H9 (cell line): ENCODE data around the gene CORT. TPM values are rescaled to one million over a fixed set of nuclear protein-coding genes. Genes with fewer than 3 reads are reported as not detected.

Experiments used
- DNase-seq: peaks from one replicate; pipeline ENCODE4 v3.0.0-alpha.2; 2017
- H2AFZ ChIP-seq: one replicate; pipeline ENCODE4 v1.6.1; 2013; ENCODE audit warnings: mild to moderate bottlenecking, low read length, control low read depth, moderate library complexity
- H2AK5ac ChIP-seq: 2 replicates; pipeline ENCODE4 v1.6.1; 2013; ENCODE audit warnings: low read length, control low read depth, mixed read lengths; ENCODE audit not compliant: insufficient read length
- H2BK120ac ChIP-seq: one replicate; pipeline ENCODE4 v1.6.1; 2013; ENCODE audit warnings: low read depth, mild to moderate bottlenecking, low read length, control low read depth, inconsistent platforms; ENCODE audit not compliant: poor library complexity, severe bottlenecking
- H2BK12ac ChIP-seq: 2 replicates; pipeline ENCODE4 v1.6.1; 2013; ENCODE audit warnings: low read length, control low read depth, mixed read lengths, low read depth; ENCODE audit not compliant: insufficient read length
- H2BK15ac ChIP-seq: 2 replicates; pipeline ENCODE4 v1.6.1; 2013; ENCODE audit warnings: low read depth, low read length, control low read depth
- H2BK20ac ChIP-seq: one replicate; pipeline ENCODE4 v1.6.1; 2013; ENCODE audit warnings: low read depth, mild to moderate bottlenecking, low read length, control low read depth, inconsistent platforms; ENCODE audit not compliant: poor library complexity, severe bottlenecking
- H2BK5ac ChIP-seq: 2 replicates; pipeline ENCODE4 v1.6.1; 2013; ENCODE audit warnings: low read length, control low read depth, mixed read lengths; ENCODE audit not compliant: insufficient read length
- H3K14ac ChIP-seq: 2 replicates; pipeline ENCODE4 v1.6.1; 2013; ENCODE audit warnings: low read length, control low read depth; ENCODE audit not compliant: insufficient read depth
- H3K18ac ChIP-seq: 2 replicates; pipeline ENCODE4 v1.6.1; 2013; ENCODE audit warnings: low read depth, mild to moderate bottlenecking, mixed read lengths, low read length, control low read depth; ENCODE audit not compliant: insufficient read length
- H3K23ac ChIP-seq: 2 replicates; pipeline ENCODE4 v1.6.1; 2013; ENCODE audit warnings: low read length, control low read depth, mixed read lengths, low read depth; ENCODE audit not compliant: insufficient read length
- H3K23me2 ChIP-seq: 2 replicates; pipeline ENCODE4 v1.6.1; 2013; ENCODE audit warnings: low read depth, mild to moderate bottlenecking, mixed read lengths, low read length, control low read depth; ENCODE audit not compliant: insufficient read length, poor library complexity, severe bottlenecking
- H3K27ac ChIP-seq: 2 replicates; pipeline ENCODE4 v1.5.1; 2013; ENCODE audit warnings: low read length, control low read depth, mixed read lengths, low read depth; ENCODE audit not compliant: insufficient read length
- H3K27me3 ChIP-seq: 2 replicates; pipeline ENCODE4 v1.6.1; 2013; ENCODE audit warnings: low read length, control low read depth, inconsistent platforms; ENCODE audit not compliant: insufficient read depth
- H3K4ac ChIP-seq: 2 replicates; pipeline ENCODE4 v1.6.1; 2013; ENCODE audit warnings: low read depth, mild to moderate bottlenecking, control low read depth, inconsistent platforms, low read length, moderate library complexity
- H3K4me1 ChIP-seq: 2 replicates; pipeline ENCODE4 v1.6.1; 2013; ENCODE audit warnings: low read length, control low read depth, inconsistent platforms; ENCODE audit not compliant: insufficient read depth
- H3K4me2 ChIP-seq: 2 replicates; pipeline ENCODE4 v1.6.1; 2013; ENCODE audit warnings: low read length, control low read depth, mixed read lengths; ENCODE audit not compliant: insufficient read length, insufficient read depth
- H3K56ac ChIP-seq: 2 replicates; pipeline ENCODE4 v1.6.1; 2013; ENCODE audit warnings: low read depth, mild to moderate bottlenecking, mixed read lengths, low read length, control low read depth; ENCODE audit not compliant: insufficient read length
- H3K79me1 ChIP-seq: 2 replicates; pipeline ENCODE4 v1.6.1; 2013; ENCODE audit warnings: low read depth, mild to moderate bottlenecking, moderate library complexity, low read length, control low read depth, inconsistent platforms; ENCODE audit not compliant: insufficient read depth, poor library complexity, severe bottlenecking
- H3K79me2 ChIP-seq: 2 replicates; pipeline ENCODE4 v1.6.1; 2013; ENCODE audit warnings: low read length, control low read depth, inconsistent platforms; ENCODE audit not compliant: insufficient read depth
- H3K9ac ChIP-seq: 2 replicates; pipeline ENCODE4 v1.6.1; 2013; ENCODE audit warnings: low read length, control low read depth, mixed read lengths; ENCODE audit not compliant: insufficient read length; ENCODE audit errors: extremely low read depth
- H3K9me3 ChIP-seq: one replicate; pipeline ENCODE4 v1.6.1; 2013; ENCODE audit warnings: low read depth, low read length, inconsistent platforms; ENCODE audit not compliant: control insufficient read depth
- H3T11ph ChIP-seq: one replicate; pipeline ENCODE4 v1.6.1; 2013; ENCODE audit warnings: mild to moderate bottlenecking, low read length, control low read depth, inconsistent platforms
- H4K20me1 ChIP-seq: one replicate; pipeline ENCODE4 v1.6.1; 2013; ENCODE audit not compliant: control insufficient read depth, insufficient read length, insufficient read depth
- H4K5ac ChIP-seq: 2 replicates; pipeline ENCODE4 v1.6.1; 2013; ENCODE audit warnings: low read depth, mild to moderate bottlenecking, mixed read lengths, low read length, control low read depth; ENCODE audit not compliant: insufficient read length
- H4K8ac ChIP-seq: replicated peaks from 2 replicates; pipeline ENCODE4 v1.6.1; 2013; ENCODE audit warnings: low read length, control low read depth, mixed read lengths, low read depth; ENCODE audit not compliant: insufficient read length
- H4K91ac ChIP-seq: 2 replicates; pipeline ENCODE4 v1.6.1; 2013; ENCODE audit warnings: low read depth, mild to moderate bottlenecking, moderate library complexity, mixed read lengths, low read length, control low read depth; ENCODE audit not compliant: insufficient read length
- H3K27ac Mint-ChIP-seq, 3 experiments: 2 replicates in 2 of 3; 3 replicates in 1 of 3; pipeline ENCODE4 v1.8.0; 2020 to 2021; ENCODE audit warnings: mixed read lengths in 3 of 3, mild to moderate bottlenecking in 1 of 3, moderate library complexity in 1 of 3
- H3K27me3 Mint-ChIP-seq: 2 replicates; pipeline ENCODE4 v1.8.0; 2021; ENCODE audit warnings: low read depth, mild to moderate bottlenecking, moderate library complexity, mixed read lengths
- H3K36me3 Mint-ChIP-seq, 3 experiments: 2 replicates in 2 of 3; 3 replicates in 1 of 3; pipeline ENCODE4 v1.8.0; 2020 to 2021; ENCODE audit warnings: low read depth in 3 of 3, mixed read lengths in 3 of 3; ENCODE audit not compliant: insufficient read depth in 1 of 3
- H3K4me1 Mint-ChIP-seq, 2 experiments: 2 replicates each; pipeline ENCODE4 v1.8.0; 2020; ENCODE audit warnings: mixed read lengths in 2 of 2
- H3K4me3 Mint-ChIP-seq, 2 experiments: 2 replicates in 1 of 2; 3 replicates in 1 of 2; pipeline ENCODE4 v1.8.0; 2020 to 2021; ENCODE audit warnings: mild to moderate bottlenecking in 2 of 2, mixed read lengths in 2 of 2, moderate library complexity in 1 of 2
- H3K9me3 Mint-ChIP-seq, 2 experiments: 2 replicates in 1 of 2; 3 replicates in 1 of 2; pipeline ENCODE4 v1.8.0; 2020; ENCODE audit warnings: mild to moderate bottlenecking in 2 of 2, mixed read lengths in 2 of 2, moderate library complexity in 1 of 2
- CTCF ChIP-seq: fragments of 200-600 bp; sonication (generic); conservative IDR thresholded peaks from 3 replicates; pipeline ENCODE4 v1.8.0; 2021; ENCODE audit warnings: antibody characterized with exemption, mild to moderate bottlenecking
- WGBS: extraction: QIAGEN DNeasy Blood & Tissue Kit; methylation state at CpG from one replicate; pipeline ENCODE4 v1.1.7; 2013; ENCODE audit warnings: missing lambda C conversion rate, low lambda C conversion rate, mixed read lengths; ENCODE audit not compliant: insufficient read length; ENCODE audit errors: extremely low coverage; 5-methylcytosine and 5-hydroxymethylcytosine counted together
- total RNA-seq: library from RNA; stranded (reverse); gene quantifications from 2 replicates; pipeline ENCODE4 v1.2.1, GENCODE V29; 2021

CORT gene
- total RNA-seq, 1 experiment from 2014 or later, result not detected

- H3K9ac ChIP-seq, result no peak overlapping the region
- no peak overlapping the region for H2BK120ac ChIP-seq
- H3K79me2 ChIP-seq, result no peaks in the 10 kb centered on the region
- no peak overlapping the region for H3T11ph ChIP-seq
- no peaks in the 10 kb centered on the region for H3K23me2 ChIP-seq
- no CpG with 5 or more reads among the region's 5 CpGs for WGBS
- H2AK5ac ChIP-seq, result no peak overlapping the region
- H4K91ac ChIP-seq, result no peak overlapping the region
- H3K27me3 Mint-ChIP-seq, result no peaks in the 10 kb centered on the region
- no peaks in the 10 kb centered on the region for H3K9me3 Mint-ChIP-seq
- H3K4me1 ChIP-seq, result no peaks in the 10 kb centered on the region
- no peaks in the 10 kb centered on the region for H3K9me3 ChIP-seq
- no peaks in the 10 kb centered on the region for H3K79me1 ChIP-seq
- H4K8ac ChIP-seq, result no peak overlapping the region
- H3K14ac ChIP-seq, result no peak overlapping the region
- H3K18ac ChIP-seq, result no peak overlapping the region
- H3K27me3 ChIP-seq, result no peaks in the 10 kb centered on the region
- H2BK15ac ChIP-seq, result no peak overlapping the region
- no peaks in the 10 kb centered on the region for H4K20me1 ChIP-seq
- H3K36me3 Mint-ChIP-seq, result peaks cover 0 to 4% (median 0%) of the 10 kb centered on the region in 3 experiments; a peak in 2 of 7 replicates
- no peak for TF ChIP-seq CTCF
- no peak overlapping the region for H3K23ac ChIP-seq
- H3K27ac ChIP-seq, result no peak overlapping the region
- no peak overlapping the region for H3K4me2 ChIP-seq
- H2AFZ ChIP-seq, result no peak overlapping the region
- H2BK20ac ChIP-seq, result no peak overlapping the region
- no peak overlapping the region for H3K27ac Mint-ChIP-seq
- H3K4me3 Mint-ChIP-seq, result no peak overlapping the region
- no peak overlapping the region for H4K5ac ChIP-seq
- no peak overlapping the region for H2BK12ac ChIP-seq
- no peak overlapping the region for H3K56ac ChIP-seq
- H2BK5ac ChIP-seq, result no peak overlapping the region
- H3K4ac ChIP-seq, result no peak overlapping the region
- no peak for DNase-seq
- H3K4me1 Mint-ChIP-seq, result no peaks in the 10 kb centered on the region
Observed at GRCh38 chr1:10440794-10441193, 9.0 kb upstream of the CORT start.
